Gastroesophageal sphincter (tissue), 4 donors: Measurements from ENCODE around the gene GNAQ. TPM values are rescaled to one million over a fixed set of nuclear protein-coding genes. Genes with fewer than 3 reads are reported as not detected.
"Not testable (repeated sequence)": the region's sequence is repeated elsewhere in the genome, so short reads cannot be mapped to it uniquely, and the experiment has no call there.

Source experiments
- ATAC-seq: fragments of 150-250 bp; one replicate; pipeline ENCODE4 v1.9.1; 2016; ENCODE audit warnings: mild to moderate bottlenecking, moderate library complexity
- H3K27ac ChIP-seq, 4 donors: fragments of 200-600 bp; sonication (generic) in 3 of 4; 1 replicate in 3 of 4; 2 replicates in 1 of 4; pipeline ENCODE4 v1.5.1; 2016 to 2019
- H3K27me3 ChIP-seq: fragments of 200-600 bp; sonication (generic); one replicate; pipeline ENCODE4 v1.5.1; 2019
- H3K36me3 ChIP-seq, 2 donors: fragments of 200-600 bp; sonication (generic); one replicate each; pipeline ENCODE4 v1.5.1; 2019; ENCODE audit warnings: control low read depth in 1 of 2
- H3K4me1 ChIP-seq, 3 donors: fragments of 200-600 bp; sonication (generic); 1 replicate in 2 of 3; 2 replicates in 1 of 3; pipeline ENCODE4 v1.5.1; 2016 to 2019; ENCODE audit warnings: control low read depth in 2 of 3
- H3K4me3 ChIP-seq, 2 donors: fragments of 200-600 bp; sonication (generic); one replicate each; pipeline ENCODE4 v1.5.1; 2019; ENCODE audit warnings: mild to moderate bottlenecking in 1 of 2, moderate library complexity in 1 of 2
- H3K9me3 ChIP-seq, 3 donors: fragments of 200-600 bp; sonication (generic); one replicate each; pipeline ENCODE4 v1.5.1; 2017 to 2019; ENCODE audit warnings: control low read depth in 2 of 3
- CTCF ChIP-seq, 4 experiments: fragments of 200-600 bp in 2 of 4; fragments of 450-650 bp in 2 of 4; sonication (generic) in 1 of 4; IDR thresholded peaks; one replicate each; pipeline ENCODE4 v1.5.1; 2017 to 2019; ENCODE audit warnings: antibody characterized with exemption in 4 of 4, mild to moderate bottlenecking in 2 of 4, moderate library complexity in 2 of 4
- EP300 ChIP-seq: sonication (generic); formaldehyde crosslinking; IDR thresholded peaks from one replicate; pipeline ENCODE4 v1.6.1; 2017; ENCODE audit warnings: antibody characterized with exemption, mild to moderate bottlenecking
- POLR2A ChIP-seq, 2 donors: fragments of 450-650 bp; IDR thresholded peaks; one replicate each; pipeline ENCODE4 v1.6.1; 2017; ENCODE audit warnings: antibody characterized with exemption in 2 of 2, mild to moderate bottlenecking in 2 of 2, moderate library complexity in 1 of 2
- POLR2AphosphoS5 ChIP-seq: sonication (generic); formaldehyde crosslinking; IDR thresholded peaks from one replicate; pipeline ENCODE4 v1.6.1; 2017; ENCODE audit warnings: antibody characterized with exemption
- WGBS, 2 donors: methylation state at CpG; one replicate each; pipeline ENCODE4 v1.1.5; 2018; ENCODE audit warnings: low coverage in 1 of 2; 5-methylcytosine and 5-hydroxymethylcytosine counted together
- total RNA-seq, 4 donors: library from RNA; depleted of rRNA; stranded (reverse); fragments of >200 nt; gene quantifications; one replicate each; pipeline ENCODE4 v1.1.0, GENCODE V29; 2016

Gene GNAQ
- total RNA-seq, 4 donors from 2014 or later: 57.6 to 86.4 (median 70.8) TPM

GRCh38 chr9:77866878-77867277 is 164.7 kb downstream of the GNAQ start:
- WGBS, 2 donors: 86 to 100% methylated on average over 1 of the region's 1 CpG
- ATAC-seq: no peak
- TF ChIP-seq EP300 (no peak), CTCF (IDR thresholded peaks at IDR 0.05) (no peak), POLR2AphosphoS5 (no peak), POLR2A (IDR thresholded peaks at IDR 0.05) (no peak)

GRCh38 chr9:77865385-77866047 is 166.1 kb downstream of the GNAQ start:
- Histone ChIP-seq H3K27me3 (no peaks in the 10 kb centered on the region), H3K4me1 (peaks cover 0 to 6% (median 0%) of the 10 kb centered on the region in 3 donors)
- TF ChIP-seq POLR2A (IDR thresholded peaks at IDR 0.05) (no peak), EP300 (no peak), CTCF (IDR thresholded peaks at IDR 0.05) (no peak), POLR2AphosphoS5 (no peak)

More at GRCh38 chr9:77866878-77867277, 164.7 kb downstream of the GNAQ start:
- no peak overlapping the region for H3K4me3 ChIP-seq
- H3K36me3 ChIP-seq: no peaks in the 10 kb centered on the region
- H3K27me3 ChIP-seq: no peaks in the 10 kb centered on the region
- H3K27ac ChIP-seq: no peak overlapping the region
- no peaks in the 10 kb centered on the region for H3K9me3 ChIP-seq
- peaks cover 0 to 6% (median 0%) of the 10 kb centered on the region in 3 donors for H3K4me1 ChIP-seq

GRCh38 chr9:77864211-77864889 is 167.3 kb downstream of the GNAQ start:
- Histone ChIP-seq H3K4me1 (peaks cover 0 to 15% (median 0%) of the 10 kb centered on the region in 3 donors), H3K27ac (no peak overlapping the region), H3K9me3 (no peaks in the 10 kb centered on the region), H3K4me3 (no peak overlapping the region), H3K27me3 (no peaks in the 10 kb centered on the region), H3K36me3 (no peaks in the 10 kb centered on the region)
- ATAC-seq: peak; percentile 55
- 72 to 90% methylated on average over 5 of the region's 5 CpGs for WGBS, 2 donors
- no peak for TF ChIP-seq EP300
- no peak for TF ChIP-seq POLR2A (IDR thresholded peaks at IDR 0.05)
- no peak for TF ChIP-seq CTCF (IDR thresholded peaks at IDR 0.05)
- TF ChIP-seq POLR2AphosphoS5: no peak

More at GRCh38 chr9:77865385-77866047, 166.1 kb downstream of the GNAQ start:
- H3K4me3 ChIP-seq: no peak overlapping the region
- WGBS, 2 donors: 73 to 77% methylated on average over 4 of the region's 4 CpGs
- H3K9me3 ChIP-seq: no peaks in the 10 kb centered on the region
- H3K27ac ChIP-seq: no peak overlapping the region
- H3K36me3 ChIP-seq: no peaks in the 10 kb centered on the region
- ATAC-seq: no peak

- 90 to 92% methylated on average over 4 to 5 of the region's 5 CpGs for WGBS, 2 donors
- H3K4me3 ChIP-seq, H3K27ac ChIP-seq, H3K27me3 ChIP-seq, ATAC-seq, H3K36me3 ChIP-seq, H3K9me3 ChIP-seq: not testable (repeated sequence)
- peaks cover 0 to 16% (median 0%) of the 10 kb centered on the region in 3 donors for H3K4me1 ChIP-seq
These were observed 168.0 kb downstream of the GNAQ start for GRCh38 chr9:77863638-77864037.

- H3K27ac ChIP-seq, ATAC-seq, H3K4me3 ChIP-seq, H3K9me3 ChIP-seq, H3K36me3 ChIP-seq, H3K27me3 ChIP-seq: not testable (repeated sequence)
- 86 to 100% methylated on average over 3 of the region's 3 CpGs for WGBS, 2 donors
- H3K4me1 ChIP-seq: peaks cover 0 to 21% (median 2%) of the 10 kb centered on the region in 3 donors
These were observed 170.7 kb downstream of the GNAQ start for GRCh38 chr9:77860953-77861352.
